H1 (cell line): Measurements from ENCODE around the gene LDLRAD3.

Experiments
- EP300 ChIP-seq, 2 experiments: IDR thresholded peaks; 1 replicate in 1 of 2; 2 replicates in 1 of 2; pipeline ENCODE4 v1.6.1; 2011 to 2012; ENCODE audit warnings: low read depth in 2 of 2, low read length in 2 of 2, mild to moderate bottlenecking in 2 of 2, borderline replicate concordance in 1 of 2, inconsistent platforms in 1 of 2, moderate library complexity in 1 of 2
- EZH2 ChIP-seq: fragments of 200-600 bp; sonication (generic); IDR thresholded peaks from 2 replicates; pipeline ENCODE4 v1.7.1; 2012; ENCODE audit warnings: low read depth, mild to moderate bottlenecking, moderate library complexity, low read length, inconsistent platforms; ENCODE audit not compliant: severe bottlenecking
- HDAC2 ChIP-seq, 2 experiments: fragments of 300-600 bp in 1 of 2; sonication (generic) in 1 of 2; IDR thresholded peaks; 2 replicates each; pipeline ENCODE4 v1.6.1; 2011 to 2012; ENCODE audit warnings: low read depth in 2 of 2, low read length in 2 of 2, mild to moderate bottlenecking in 2 of 2, moderate library complexity in 2 of 2, borderline replicate concordance in 1 of 2, inconsistent platforms in 1 of 2
- RFX5 ChIP-seq: IDR thresholded peaks from 2 replicates; pipeline ENCODE4 v1.6.1; 2011; ENCODE audit warnings: low read depth, low read length, improper control_type of control experiment, borderline replicate concordance
- TAF1 ChIP-seq: IDR thresholded peaks from 2 replicates; pipeline ENCODE4 v1.6.1; 2011; ENCODE audit warnings: mild to moderate bottlenecking, low read depth, low read length
- TF ChIP-seq, protein P1 (sequence below), 3 experiments: IDR thresholded peaks; 1 replicate in 2 of 3; 2 replicates in 1 of 3; pipeline versions ENCODE4 v1.5.1 to v1.6.1; 2011; ENCODE audit warnings: low read length in 3 of 3, mild to moderate bottlenecking in 3 of 3, inconsistent platforms in 2 of 3, low read depth in 1 of 3, moderate library complexity in 1 of 3; ENCODE audit not compliant: insufficient read depth in 1 of 3; ENCODE audit errors: control extremely low read depth in 1 of 3

DNA sequence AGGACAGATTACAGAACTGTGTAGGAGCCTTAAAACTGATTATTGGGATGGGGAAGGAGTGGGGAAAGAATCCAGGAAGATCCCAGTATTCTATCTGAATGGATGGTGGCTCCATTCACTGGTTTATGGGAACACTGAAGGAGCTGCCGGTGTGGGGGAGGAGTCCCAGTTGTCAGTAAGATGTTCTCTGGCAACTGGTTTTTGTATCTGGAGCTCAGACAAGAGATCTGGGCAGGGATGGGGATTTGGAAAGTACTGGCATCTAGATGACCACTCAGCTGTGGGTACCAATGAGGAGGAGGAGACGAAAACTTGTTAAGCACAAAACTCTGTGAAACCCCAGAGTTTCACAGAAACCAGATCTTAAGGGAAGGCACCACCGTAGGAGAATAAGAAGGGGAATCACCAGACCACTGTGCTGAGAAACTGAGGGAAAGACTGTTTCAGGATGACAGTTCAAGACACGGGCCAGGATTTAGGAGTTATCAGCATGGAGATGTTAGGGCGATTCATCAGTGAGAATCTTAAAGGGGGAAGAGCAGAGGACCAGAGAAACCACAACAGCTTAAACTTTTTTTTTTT, 28.1 kb downstream of the LDLRAD3 start:
- no peak for TF ChIP-seq TAF1
- no peak for TF ChIP-seq HDAC2 (IDR thresholded peaks at IDR 0.05; ENCODE audit: borderline replicate concordance in 1 of 2, low read depth in 2 of 2, low read length in 2 of 2)
- no peak for TF ChIP-seq RFX5
- TF ChIP-seq, protein P1, sequence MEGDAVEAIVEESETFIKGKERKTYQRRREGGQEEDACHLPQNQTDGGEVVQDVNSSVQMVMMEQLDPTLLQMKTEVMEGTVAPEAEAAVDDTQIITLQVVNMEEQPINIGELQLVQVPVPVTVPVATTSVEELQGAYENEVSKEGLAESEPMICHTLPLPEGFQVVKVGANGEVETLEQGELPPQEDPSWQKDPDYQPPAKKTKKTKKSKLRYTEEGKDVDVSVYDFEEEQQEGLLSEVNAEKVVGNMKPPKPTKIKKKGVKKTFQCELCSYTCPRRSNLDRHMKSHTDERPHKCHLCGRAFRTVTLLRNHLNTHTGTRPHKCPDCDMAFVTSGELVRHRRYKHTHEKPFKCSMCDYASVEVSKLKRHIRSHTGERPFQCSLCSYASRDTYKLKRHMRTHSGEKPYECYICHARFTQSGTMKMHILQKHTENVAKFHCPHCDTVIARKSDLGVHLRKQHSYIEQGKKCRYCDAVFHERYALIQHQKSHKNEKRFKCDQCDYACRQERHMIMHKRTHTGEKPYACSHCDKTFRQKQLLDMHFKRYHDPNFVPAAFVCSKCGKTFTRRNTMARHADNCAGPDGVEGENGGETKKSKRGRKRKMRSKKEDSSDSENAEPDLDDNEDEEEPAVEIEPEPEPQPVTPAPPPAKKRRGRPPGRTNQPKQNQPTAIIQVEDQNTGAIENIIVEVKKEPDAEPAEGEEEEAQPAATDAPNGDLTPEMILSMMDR (IDR thresholded peaks at IDR 0.05; ENCODE audit: control extremely low read depth in 1 of 3, insufficient read depth in 1 of 3, low read depth in 1 of 3, low read length in 3 of 3): no peak
- no peak for TF ChIP-seq EP300 (IDR thresholded peaks at IDR 0.05; ENCODE audit: borderline replicate concordance in 1 of 2, low read depth in 2 of 2, low read length in 2 of 2)
- no peak for TF ChIP-seq EZH2
